Measurements from ENCODE around the gene CNR1. TPM values are rescaled to one million over a fixed set of nuclear protein-coding genes. Genes with fewer than 3 reads are reported as not detected.

Gene CNR1
- polyA plus RNA-seq, 3 donors: 0.88 to 1.1 (median 0.90) TPM

DNA sequence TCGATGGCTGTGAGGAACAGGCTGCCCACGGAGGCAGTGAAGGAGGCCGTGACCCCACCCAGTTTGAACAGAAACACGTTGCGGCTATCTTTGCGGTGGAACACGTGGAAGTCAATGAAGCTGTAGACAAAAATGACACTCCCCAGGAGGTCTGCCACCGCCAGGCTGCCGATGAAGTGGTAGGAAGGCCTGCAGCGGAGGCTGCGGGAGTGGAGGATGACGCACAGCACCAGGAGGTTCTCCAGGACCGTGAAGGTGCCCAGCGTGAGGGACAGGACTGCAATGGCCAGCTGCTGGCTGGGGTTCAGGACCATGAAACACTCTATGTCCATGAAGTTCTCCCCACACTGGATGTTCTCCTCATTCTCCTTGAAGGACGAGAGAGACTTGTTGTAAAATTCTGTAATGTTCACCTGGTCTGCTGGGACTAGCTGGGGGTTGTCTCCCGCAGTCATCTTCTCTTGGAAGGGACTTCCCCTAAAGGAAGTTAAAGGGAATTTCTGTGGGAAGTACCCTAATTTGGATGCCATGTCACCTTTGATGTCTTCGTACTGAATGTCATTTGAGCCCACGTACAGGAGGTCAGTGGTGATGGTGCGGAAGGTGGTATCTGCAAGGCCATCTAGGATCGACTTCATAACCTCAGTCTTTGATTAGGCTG, 21.4 kb downstream of the CNR1 start:
- no peak for DNase-seq (ENCODE audit: low read depth in 3 of 3, low spot score in 2 of 3)

DNA sequence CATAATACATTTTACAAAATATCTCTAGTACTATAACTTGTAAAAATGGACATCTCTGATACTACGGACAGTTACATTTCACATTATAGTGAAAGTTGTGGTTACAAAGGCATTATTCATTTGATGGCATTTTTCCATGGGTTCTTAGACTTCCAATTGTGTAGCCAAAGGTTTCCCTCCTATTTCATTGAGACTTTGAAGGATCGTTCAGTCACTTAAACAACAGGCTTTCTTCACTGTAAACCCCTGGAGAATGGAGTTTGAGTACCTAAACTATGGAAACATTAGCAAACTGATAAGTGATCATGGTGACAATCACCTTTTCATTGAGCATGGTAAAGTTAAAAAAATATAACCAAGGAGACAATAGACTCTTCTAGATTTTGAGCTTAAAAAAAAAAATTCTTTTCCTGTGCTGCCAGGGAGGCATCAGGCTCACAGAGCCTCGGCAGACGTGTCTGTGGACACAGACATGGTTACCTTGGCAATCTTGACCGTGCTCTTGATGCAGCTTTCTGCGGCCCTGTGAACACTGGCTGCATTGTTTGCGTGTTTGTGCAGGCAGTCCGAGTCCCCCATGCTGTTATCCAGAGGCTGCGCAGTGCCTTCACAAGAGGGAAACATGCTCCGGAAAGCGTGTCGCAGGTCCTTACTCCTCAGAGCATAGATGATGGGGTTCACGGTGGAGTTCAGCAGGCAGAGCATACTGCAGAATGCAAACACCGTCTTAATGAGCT, 22.6 kb downstream of the CNR1 start:
- DNase-seq (ENCODE audit: low read depth in 3 of 3, low spot score in 2 of 3): no peak

DNA sequence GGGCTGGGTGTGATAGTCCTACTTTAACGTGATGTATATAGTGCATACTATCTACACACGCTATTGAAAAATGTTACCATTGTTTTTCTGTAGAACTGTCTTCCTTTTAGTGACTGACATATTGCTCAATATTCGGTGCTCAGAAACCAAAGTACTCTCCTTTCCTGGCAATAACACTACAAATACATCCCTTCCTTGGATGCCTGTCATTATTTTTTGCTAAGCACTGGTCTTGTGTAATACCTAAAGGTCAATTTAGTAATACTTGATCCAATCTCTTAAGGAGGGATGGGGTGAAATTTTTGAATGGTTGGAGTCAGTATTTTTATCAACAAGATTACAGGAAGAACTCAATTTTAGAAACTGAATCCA, 23.9 kb downstream of the CNR1 start:
- no peak for DNase-seq (ENCODE audit: low read depth in 3 of 3, low spot score in 2 of 3)

DNA sequence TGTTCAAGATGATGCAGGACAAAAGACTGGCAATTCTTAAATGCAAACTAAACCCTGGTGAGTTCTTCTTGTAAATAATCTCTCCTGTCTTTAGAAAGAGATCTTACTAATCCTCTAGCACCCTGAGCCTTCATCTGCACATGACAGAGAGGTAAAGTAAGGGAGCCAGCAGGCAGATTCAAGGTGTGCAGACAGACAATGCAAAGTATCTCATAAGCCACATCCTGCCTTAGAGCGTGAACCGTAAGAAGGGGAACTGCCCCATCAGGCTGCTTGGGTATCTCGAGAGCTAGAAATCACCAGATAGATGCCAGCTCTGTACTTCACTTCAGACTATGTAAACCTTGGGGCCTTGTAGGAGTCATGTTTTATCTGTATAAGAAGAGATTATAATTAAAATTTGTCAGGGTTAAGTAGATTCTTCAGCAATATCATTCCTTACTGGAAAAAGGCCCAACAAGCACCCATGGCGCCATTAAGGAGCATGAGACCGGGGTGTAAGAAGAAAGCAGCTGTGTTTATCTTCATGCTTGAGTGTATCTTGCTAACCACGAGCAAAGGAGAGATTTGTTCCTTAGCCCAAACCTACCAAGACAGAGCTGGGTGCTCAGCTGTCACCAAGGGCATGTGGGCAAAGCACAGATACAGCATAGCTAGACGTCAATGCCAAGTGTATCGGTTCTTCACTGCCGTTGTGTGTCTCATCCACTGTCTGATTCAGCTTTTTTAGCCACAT, 24.4 kb downstream of the CNR1 start:
- no peak for DNase-seq (ENCODE audit: low read depth in 3 of 3, low spot score in 2 of 3)

DNA sequence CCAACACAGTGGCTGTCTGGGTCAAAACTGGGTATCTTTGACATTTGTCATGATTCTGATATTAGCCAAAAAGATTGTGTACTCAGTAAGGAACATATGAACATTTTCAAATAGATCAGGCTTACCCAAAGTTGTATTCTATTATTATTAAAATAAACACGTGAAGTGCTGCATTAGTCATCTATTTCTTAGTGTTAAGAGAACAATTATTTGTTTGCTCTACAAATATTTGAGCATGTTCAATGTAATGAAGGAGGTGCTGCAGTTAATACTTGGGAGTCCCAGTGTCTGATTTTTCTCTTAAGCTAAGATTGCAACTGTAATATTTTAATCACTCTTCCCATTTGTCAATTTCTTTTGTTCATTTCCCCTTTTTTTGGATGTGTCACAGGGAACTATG, 28.2 kb downstream of the CNR1 start:
- no peak for DNase-seq (ENCODE audit: low read depth in 3 of 3, low spot score in 2 of 3)

DNA sequence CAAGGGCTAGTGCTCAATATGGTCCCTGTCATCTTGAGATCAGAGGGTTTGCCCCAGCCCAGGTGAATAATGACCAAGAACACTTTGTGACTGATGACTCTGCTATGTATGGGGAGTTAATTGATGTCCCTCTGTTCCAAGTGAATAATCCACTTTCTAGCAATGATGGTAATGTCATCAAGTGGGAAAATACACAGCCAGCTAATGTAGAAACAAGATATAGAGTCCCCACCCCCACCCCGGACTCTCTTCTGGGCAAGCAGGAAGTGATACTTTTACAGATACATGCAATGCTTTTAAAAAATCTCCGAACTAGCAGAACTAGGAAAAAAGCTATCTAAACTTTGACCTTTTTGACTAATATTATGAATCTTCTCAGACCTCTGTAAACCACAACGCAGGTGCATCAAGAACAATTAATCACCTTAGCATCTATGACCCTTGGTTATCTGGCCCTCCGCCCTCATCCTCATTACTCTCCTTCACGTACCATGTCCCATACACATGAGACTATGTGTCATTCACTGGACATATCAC, 30.5 kb downstream of the CNR1 start:
- no peak for DNase-seq (ENCODE audit: low read depth in 3 of 3, low spot score in 2 of 3)

DNA sequence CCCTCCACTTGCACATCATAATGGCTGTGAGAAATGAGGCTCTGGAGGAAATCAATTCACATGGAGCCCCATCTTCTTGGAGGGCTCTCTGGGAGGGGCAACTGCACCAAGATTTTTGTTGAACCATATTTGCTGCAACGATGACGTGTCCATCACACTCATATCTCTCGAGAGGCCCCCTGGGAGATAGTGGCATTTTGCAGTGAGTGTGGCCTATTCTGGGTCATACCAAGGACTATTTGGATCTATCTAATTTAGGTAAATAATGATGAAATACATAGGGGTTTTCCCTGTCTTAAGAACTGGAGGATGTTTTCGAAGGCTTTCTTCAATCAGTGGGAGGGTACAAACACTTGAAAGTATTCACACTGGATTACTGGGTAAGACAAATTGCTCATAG, 31.6 kb downstream of the CNR1 start:
- DNase-seq (ENCODE audit: low read depth in 3 of 3, low spot score in 2 of 3): no peak

DNA sequence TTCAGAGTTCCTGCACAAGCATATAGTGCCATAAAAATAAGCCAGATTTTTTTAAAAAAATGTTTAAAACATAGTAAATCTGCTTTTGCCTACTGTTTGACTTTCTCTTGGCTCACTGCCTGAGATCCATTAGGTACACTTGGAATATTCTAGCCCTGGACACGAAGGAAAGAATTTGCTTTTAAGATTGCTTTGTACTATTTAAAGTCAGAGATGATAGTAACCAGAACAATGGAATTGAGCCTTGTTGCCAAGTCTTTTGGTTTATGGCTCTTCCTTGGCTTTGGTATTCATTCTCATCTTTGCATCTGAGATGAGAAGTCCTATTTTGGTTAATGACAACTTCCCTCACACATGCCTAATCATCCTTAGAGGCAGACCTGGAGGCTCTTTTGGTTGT, 32.4 kb downstream of the CNR1 start:
- no peak for DNase-seq (ENCODE audit: low read depth in 3 of 3, low spot score in 2 of 3)

DNA sequence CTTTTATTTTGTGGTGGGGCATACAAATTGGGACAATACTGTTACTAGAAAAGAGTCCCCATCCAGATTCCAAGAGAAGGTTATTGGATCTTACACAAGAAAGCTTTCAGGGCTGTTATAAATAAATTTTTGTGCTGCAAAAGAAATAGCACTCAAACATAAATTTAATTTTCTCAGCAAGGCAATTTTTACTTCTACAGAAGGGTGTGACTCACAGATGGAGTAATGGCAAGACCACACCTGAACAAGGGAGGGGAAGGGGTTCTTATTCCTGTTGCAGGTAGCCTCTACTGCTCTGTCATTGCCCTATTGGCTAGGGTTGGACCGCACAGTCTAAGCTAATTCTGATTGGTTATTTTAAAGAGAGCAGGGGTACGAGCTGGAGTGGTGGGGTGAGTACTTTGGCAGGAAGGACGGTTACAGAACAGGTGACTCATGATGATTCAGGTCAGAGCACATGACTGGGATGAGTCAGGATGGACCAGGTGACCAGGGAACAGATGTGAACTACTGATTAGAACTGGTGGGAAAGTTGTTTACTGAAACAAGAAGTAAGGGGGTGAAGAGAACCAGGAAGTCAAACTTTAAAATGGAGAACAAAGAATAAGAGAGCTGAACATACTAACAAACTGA, 41.1 kb downstream of the CNR1 start:
- no peak for DNase-seq (ENCODE audit: low read depth in 3 of 3, low spot score in 2 of 3)

DNA sequence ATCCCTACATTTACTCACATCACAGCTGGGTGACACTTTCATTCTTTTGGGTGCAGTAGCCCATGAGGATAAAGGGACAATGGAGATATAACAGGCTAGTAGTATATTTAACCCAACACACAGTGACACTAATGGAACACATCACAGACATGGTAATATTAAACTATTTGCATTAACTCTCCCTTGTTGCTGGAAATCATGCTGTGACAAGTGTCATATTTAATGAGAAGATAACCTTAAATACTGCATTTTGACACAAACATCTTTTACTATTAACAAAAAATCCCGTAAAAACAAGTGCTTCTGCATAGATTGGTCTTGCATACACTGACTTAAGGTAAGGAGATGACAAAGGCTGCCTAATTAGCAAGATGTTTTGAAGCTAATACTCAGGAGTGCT, 45.5 kb downstream of the CNR1 start:
- no peak for DNase-seq (ENCODE audit: low read depth in 3 of 3, low spot score in 2 of 3)

DNA sequence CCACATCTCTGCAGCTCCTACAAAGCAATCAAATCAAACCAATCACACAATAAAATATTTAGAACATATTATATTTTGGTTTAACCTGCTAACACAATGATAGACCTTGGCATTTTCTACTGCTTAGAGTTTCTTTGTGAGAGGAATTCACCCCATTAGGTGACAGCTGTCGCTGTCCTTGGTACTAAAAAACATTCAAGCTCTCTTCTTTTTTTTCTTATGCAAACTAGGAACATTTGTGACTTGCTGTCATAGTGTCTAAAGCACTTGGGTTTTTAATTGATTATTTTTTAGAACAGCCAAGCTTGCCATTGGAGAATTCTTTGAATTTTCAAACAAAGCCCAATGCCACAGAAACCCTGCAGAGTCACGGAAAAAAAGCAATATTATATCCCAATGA, 46.4 kb downstream of the CNR1 start:
- peak in 1 of 3 donors; percentile 12 for DNase-seq (ENCODE audit: low read depth in 3 of 3, low spot score in 2 of 3)

DNA sequence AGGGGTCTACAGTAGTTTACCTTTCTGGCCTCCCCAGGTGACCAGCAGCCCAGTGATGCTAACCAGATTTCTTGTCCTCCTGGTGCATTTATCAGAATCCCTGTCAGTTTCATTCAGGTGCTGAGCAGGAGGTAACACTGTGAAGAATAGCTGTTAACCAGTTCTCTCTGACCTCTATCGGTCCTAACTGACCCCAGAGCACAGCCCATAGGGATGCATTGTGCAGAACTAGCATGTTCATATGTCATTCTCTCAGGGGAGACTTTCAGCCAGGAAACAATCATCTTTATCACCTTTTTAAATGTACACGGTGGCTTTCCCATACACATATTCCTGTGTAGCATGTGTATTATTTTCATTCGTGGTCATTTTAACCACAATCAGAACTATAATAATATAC, 49.9 kb downstream of the CNR1 start:
- DNase-seq (ENCODE audit: low read depth in 3 of 3, low spot score in 2 of 3): no peak

DNA sequence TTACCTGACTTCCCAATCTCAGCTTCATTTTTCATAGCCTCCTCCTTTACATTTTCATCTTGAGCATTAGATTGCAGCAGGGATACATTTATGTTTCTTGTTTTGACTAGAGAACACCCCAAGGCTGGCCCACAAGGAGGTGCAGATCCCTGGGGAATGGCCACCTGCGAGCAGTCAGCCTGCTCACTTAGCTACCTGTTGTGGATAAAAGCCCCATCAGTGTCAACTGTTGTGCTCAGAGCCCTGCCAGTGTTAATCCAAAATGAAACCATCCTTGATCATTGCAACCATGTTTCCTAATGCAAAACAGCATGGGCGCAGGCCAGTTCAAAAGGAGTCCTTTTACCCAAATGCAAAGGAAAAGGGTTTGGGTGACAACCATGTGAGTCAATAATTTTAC, 50.8 kb downstream of the CNR1 start:
- DNase-seq (ENCODE audit: low read depth in 3 of 3, low spot score in 2 of 3): no peak

DNA sequence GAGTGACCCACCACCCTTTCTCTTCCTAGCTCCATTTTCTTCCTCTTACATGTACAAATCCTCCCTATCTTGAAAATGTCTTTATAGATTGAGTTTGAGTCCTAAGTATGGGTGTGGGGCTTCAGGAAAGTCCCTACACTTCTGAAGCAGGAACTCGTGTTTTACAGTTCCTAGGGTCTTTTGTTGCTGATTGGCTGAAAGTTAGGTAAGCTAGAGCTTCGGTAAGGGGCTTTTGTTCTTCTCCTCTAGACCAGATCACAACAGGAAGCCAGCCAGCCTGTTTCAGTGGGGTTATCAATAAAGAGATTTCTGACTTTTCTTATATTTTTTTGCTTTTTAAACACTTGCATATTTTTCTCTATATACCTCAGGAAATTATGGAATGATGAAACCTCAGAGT, 51.3 kb downstream of the CNR1 start:
- DNase-seq (ENCODE audit: low read depth in 3 of 3, low spot score in 2 of 3): no peak

DNA sequence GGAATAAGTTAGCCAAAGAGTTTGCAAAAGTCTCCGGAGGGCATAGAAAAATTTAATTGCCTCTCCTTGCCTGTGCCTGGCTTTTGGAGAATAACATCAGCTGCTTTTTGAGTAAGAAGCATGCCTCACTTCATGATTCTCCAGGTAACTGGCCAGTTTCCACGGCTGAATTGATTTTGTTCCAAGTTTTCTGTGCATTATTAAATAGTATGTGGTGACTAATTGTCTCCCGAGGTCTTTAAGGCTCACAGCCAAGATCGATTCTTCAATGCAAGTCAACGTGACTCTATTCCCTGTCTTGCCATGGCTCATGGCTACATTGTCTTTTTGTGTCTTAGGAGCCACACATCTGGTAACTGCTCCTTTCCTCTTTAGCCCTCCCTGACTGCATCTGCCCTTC, 54.2 kb downstream of the CNR1 start:
- DNase-seq (ENCODE audit: low read depth in 3 of 3, low spot score in 2 of 3): no peak

DNA sequence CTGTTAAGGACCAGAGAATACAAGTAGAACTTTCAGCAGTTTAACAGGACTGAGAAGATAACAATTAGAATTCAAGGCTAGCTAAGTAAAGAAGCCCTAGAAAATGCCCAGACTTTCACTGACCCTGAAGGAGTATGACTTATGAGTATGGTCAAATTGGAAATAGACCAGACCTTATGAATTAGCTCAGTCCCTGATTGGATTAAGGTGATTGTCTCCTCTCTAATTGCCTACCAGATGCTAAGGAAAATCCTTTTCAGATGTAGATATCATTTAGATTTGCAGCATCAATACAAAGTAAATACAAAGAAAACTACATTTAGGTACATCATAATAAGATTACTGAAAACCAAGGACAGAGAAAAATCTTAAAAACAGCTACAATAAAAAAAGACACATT, 58.9 kb downstream of the CNR1 start:
- no peak for DNase-seq (ENCODE audit: low read depth in 3 of 3, low spot score in 2 of 3)

DNA sequence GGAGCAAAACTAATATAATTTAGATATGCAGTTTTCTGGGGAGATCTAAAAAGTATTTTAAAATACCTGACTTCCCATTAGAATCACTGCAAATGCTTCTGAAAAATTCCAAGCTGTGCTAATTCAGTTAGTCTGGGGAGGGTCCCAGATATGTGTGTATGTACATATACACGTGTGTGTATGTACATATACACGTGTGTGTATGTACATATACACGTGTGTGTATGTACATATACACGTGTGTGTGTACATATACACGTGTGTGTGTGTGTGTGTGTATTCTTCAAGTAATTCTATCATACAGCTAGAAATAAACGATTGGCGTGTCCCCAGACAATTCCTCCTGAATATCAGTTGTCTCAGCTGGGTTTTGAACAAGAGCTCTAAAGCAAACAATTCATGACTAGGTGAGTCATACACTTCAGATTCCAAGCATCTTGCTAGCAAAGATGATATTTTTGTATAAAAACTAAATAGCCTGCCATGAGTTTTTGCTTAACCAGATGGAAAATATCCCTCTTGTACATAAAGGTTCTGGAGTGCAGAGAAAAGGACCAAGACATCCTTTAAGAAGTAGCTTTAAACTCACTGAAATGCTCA, 60.3 kb downstream of the CNR1 start:
- DNase-seq (ENCODE audit: low read depth in 3 of 3, low spot score in 2 of 3): no peak

Measured in right renal cortex interstitium (tissue), 3 donors.